HUDEP-2 (cell line): ENCODE data around the gene TRPM3.

Experiments
- DNase-seq, 76 experiments: peaks; one replicate each; lab custom pipeline; 2025; ENCODE audit not compliant: unreplicated experiment in 76 of 76; lab: John Stamatoyannopoulos, UW

The TRPM3 gene

GRCh38 chr9:70852711-70853240 lies 268.6 kb downstream of the TRPM3 start:
- no peak for DNase-seq

- no peak for DNase-seq
Measured at GRCh38 chr9:70840266-70840665, 281.2 kb downstream of the TRPM3 start.

DNA sequence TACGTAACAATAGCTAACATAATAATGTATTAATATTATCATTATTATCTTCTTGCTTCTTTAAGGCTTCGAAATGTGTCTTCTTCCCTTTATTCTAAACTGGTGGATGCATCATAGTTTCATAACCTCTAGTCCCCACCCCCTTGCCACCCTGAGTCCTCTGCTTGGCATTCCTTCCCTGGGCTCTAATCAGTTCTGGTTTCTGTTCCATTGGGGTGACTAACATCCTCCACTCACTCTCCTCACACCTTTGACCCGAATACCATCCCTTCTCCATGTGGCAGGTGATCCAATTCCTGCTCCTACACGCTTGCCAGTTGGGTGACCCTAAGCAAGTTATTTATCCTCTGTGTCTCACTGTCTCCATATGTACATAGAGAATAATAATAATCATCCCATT lies 286.1 kb downstream of the TRPM3 start:
- no peak for DNase-seq

GRCh38 chr9:70832492-70832891 lies 288.9 kb downstream of the TRPM3 start:
- no peak for DNase-seq

DNA sequence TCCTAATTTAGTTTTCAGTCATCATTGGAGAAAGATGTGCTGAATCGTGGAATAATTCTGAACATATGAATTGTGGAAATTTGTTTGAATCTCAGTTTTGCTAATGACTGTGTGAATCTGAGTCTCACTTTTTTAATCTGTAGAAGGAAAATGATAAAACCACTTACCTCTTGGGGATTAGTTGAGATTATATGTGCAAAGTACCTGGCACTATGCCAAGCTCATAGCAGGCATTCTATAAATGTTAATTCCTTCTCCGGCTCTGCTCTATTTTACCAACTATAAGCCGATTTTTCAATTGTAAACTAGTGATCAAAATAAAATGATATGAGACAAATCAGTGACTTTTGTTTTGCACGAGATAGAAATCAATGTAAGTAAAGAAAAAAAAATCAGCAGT lies 290.8 kb downstream of the TRPM3 start:
- no peak for DNase-seq

DNA sequence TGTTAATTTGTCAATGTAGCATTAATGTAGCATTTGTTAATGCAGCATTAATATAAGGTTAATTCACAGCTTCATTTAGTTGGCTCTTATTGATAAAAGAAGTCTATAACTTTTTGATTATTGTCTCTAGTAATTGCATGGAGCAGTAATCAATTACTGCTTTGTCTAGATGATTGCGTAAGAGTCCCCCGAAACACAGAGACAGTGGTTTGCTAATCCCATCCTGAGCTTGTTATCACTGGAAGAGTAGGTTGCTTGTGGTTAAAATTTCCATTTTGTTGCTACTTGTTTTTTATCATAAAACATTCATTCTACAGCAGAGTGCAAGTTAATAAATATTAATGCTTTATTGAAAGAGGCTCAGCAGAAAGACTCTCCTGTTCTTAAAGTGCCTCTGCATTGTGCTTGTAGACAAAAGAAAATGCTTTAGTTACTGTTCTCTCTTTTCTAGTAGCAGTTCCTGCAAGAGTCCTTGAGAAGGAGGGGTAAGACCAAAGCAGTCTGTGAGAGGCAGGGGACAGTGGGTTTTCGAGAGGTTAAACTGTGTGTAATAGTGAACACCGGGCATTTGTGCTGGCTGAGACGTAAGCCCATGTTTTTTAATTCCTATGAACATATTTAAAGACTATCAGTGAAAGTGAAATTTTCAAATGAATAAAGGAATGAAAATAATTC lies 291.7 kb downstream of the TRPM3 start:
- DNase-seq = no peak

DNA sequence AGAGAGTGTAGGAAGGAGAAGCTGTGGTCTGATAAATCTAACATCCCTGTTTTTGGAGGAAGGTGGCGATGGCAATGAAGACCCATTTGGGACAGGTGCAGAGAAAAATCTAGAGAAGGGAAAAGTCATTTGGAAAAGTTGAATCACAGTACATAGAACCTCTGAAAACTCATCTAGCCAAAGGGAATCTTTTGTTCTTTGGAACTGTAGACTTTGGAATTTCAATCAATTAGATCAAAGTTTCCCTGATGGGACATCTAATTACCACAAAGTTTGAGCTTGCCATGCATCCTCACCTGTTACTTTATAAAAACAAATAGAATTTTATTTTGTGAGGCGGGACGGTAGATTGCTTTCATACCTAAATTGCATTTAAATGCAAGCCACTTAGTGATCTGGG lies 294.9 kb downstream of the TRPM3 start:
- no peak for DNase-seq

DNA sequence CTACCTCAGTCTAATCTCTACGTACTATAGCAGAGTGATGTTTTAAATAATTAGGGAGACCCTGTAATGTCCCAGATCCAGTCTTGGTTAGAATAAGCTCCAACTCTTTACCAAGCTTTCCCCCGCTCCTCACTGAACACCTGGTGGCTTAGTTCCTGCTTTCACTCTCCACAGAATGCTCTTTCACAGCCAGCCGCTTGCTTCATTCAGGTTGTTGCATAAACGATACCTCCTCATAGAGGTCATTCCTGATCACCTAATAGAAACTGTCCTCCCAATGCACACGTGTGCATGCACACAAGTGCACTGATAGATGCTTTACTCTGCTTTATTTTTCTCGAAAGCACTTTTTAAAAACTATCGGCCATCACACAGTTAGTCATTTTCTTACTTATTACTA lies 298.1 kb downstream of the TRPM3 start:
- DNase-seq = no peak

DNA sequence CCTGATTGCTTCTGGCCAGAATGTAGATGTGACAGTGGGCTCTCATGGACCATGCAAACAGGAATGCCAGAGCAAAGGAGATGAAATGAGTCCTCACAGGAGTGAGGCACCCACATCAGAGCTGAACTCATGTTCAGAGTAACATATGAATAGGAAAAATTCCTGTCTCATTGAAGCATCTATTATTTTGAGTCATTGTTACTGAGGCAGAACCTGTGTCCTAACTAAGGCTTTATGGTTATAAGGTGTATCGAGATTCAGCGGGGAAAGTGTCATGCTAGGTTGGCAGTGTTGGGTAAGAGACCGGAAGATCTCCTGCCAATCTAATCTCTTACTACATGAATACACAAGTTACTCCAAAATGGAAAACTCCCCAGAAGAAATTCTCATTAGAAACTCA lies 304.1 kb downstream of the TRPM3 start:
- no peak for DNase-seq

GRCh38 chr9:70816891-70817290 lies 304.5 kb downstream of the TRPM3 start:
- no peak for DNase-seq

- no peak for DNase-seq
Measured at GRCh38 chr9:70816316-70816715, 305.1 kb downstream of the TRPM3 start.

- DNase-seq = no peak
Measured at GRCh38 chr9:70814597-70814996, 306.8 kb downstream of the TRPM3 start.

- no peak for DNase-seq
Measured at GRCh38 chr9:70813141-70813540, 308.3 kb downstream of the TRPM3 start.

DNA sequence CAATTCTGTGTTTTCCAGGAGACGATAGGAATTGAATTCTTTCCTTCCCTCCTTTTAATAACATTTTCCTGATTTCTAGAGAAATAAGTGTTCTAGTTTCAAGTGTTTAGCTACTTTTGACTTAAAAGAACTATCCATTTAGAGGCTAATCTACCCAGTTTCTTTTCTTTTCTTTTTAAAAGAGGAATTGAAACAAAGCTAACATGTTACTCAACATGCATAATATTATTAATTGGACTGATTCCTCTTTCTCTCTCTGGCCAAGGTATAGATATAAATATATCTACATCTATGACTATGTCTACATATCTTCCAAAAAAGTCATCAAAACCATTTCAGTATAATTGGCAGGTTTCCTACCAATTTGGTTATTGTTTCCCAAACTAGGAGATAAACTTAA lies 309.8 kb downstream of the TRPM3 start:
- DNase-seq = no peak

- DNase-seq = no peak
Measured at GRCh38 chr9:70806875-70807274, 314.5 kb downstream of the TRPM3 start.

GRCh38 chr9:70805949-70806348 lies 315.5 kb downstream of the TRPM3 start:
- DNase-seq = no peak

DNA sequence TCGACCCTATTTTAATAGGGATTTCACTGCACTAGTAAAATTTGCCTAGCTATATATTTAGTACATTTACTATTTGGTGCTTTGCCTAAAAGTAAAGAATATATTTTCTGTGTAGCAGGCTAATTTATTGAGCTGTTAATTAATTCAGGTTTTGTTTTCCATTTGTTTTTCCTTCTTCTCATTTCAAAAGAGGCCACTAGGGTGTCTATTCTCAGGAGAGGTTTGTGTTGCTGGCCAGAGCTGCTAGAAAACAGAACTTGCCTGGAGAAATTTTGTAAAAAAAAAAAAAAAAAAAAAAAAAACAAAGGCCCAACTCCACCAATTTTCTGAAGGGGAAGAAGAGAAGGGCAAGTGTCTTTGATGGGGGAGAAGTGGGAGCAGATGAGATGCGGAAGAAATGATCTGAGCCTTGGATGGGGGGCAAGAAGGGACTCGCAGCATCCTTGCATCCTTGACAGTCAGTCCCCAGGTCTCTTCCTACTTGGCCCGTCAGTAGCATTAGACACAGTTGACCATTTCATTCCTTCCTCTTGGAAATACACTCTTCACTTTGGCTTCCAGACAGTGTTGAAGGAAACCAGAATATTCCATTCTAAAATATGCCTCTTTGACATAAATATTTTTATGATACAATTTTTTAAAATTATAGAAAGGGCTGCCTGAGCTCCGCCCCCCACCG lies 318.5 kb downstream of the TRPM3 start:
- no peak for DNase-seq

- no peak for DNase-seq
Measured at GRCh38 chr9:70802206-70802605, 319.2 kb downstream of the TRPM3 start.

GRCh38 chr9:70801181-70801829 lies 320.1 kb downstream of the TRPM3 start:
- no peak for DNase-seq

GRCh38 chr9:70798018-70798417 lies 323.4 kb downstream of the TRPM3 start:
- DNase-seq = no peak

GRCh38 chr9:70795841-70796240 lies 325.6 kb downstream of the TRPM3 start:
- DNase-seq = no peak

DNA sequence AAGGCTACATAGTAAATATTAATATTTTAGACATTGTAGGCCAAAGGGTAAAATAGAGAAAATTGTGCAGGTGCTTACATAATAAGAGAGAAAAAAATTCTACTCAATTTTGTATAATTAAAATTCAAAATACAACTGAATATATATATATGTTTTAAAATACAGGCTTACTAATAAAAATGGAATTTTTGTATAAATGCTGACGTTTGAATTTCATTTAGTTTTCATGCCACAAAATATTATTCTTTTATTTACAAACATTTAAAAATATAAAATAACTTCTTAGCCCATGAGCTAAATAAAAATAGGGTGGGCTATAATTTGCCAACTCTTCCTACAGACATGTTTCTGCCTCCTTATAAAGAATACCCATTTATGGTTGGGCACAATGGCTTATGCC lies 328.6 kb downstream of the TRPM3 start:
- DNase-seq = no peak
